NT2/D1 (cell line): Measurements from ENCODE around the gene DNAH8.

ENCODE experiments used
- YY1 ChIP-seq: IDR thresholded peaks from 2 replicates; pipeline ENCODE4 v1.6.1; 2011; ENCODE audit not compliant: insufficient read length, insufficient read depth
- ZNF274 ChIP-seq: IDR thresholded peaks from 2 replicates; pipeline ENCODE4 v1.6.1; 2011; ENCODE audit warnings: mild to moderate bottlenecking, low read depth, low read length

DNA sequence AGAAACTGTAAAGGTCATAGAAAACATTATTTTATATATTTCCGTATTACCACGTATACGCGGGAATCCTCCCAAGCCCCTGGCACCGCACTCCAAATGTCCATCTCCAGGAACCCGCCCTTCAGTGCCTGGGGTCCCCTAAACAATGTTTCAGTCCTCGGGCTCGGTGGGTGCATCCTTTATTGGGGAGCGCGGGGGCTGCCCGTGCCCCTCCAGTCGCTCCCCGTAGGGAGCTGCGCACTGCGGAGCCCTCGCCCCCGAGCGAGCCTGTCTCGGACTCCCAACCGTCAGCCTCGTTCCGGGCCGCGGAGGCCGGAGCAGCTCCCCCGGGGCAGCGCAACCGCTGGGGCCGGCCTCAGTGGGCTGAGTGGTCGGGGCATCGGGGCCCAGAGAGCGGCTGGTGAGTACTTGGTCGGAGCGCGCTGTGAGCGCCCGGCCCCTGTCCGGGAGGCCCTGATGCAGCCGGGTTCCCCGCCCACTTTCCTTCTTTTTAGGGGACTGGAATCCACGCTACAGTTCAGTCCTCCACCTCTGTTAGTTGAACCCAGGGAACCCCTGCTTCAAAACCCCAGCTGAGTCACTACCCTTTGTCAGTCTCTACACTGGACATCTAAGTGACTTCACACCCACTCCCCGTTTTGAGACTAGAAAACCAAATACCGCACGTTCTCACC is at the start of gene DNAH8:
- no peak for TF ChIP-seq YY1
- TF ChIP-seq ZNF274 = no peak
